ENCODE results near the gene SLC25A40. TPM values are rescaled to one million over a fixed set of nuclear protein-coding genes. Genes with fewer than 3 reads are reported as not detected.
"Not testable (repeated sequence)": the region's sequence is repeated elsewhere in the genome, so short reads cannot be mapped to it uniquely, and the experiment has no call there.

SLC25A40 gene, protein sequence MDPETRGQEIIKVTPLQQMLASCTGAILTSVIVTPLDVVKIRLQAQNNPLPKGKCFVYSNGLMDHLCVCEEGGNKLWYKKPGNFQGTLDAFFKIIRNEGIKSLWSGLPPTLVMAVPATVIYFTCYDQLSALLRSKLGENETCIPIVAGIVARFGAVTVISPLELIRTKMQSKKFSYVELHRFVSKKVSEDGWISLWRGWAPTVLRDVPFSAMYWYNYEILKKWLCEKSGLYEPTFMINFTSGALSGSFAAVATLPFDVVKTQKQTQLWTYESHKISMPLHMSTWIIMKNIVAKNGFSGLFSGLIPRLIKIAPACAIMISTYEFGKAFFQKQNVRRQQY
- total RNA-seq, result 4.0 TPM

DNA sequence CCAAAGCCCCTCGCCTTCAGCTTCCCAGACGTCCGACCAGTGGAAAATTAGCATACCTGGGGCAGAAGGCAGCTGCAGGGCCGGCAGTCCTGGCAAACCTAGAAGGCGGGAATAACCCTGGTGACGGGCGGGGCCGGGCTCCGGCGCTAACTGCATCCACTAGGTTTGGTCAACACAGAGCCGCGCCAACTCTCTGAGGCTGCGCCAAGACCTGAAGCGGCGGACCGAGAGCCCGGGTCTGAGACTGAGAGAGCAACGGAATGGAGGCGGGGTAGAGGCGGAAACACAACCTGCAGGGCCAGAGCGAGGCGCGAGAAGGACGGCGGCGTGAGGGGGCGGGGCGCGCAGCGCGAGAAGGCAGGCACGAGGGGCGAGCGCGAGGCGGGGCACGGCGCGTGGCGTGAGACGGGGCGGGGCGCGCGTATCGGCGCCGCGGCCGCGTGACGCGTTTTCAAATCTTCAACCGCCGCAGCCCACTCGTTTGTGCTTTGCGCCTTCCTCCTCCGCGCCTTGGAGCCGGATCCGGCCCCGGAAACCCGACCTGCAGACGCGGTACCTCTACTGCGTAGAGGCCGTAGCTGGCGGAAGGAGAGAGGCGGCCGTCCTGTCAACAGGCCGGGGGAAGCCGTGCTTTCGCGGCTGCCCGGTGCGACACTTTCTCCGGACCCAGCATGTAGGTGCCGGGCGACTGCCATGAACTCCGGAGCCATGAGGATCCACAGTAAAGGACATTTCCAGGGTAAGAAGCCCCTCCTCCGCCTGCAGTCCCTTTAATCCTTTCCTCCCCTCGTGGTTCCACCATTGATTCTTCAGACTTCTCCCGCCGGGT is at the start of gene SLC25A40, which contains the start of gene DBF4:
SLC25A40 (minus strand) TSS at position 321 of the 829 bp plus-strand sequence. CDS start 17,633 bp downstream, outside the sequence.
DBF4 (plus strand) TSS at position 454 of the 829 bp plus-strand sequence; CDS start at position 694, 240 bp downstream.
- intact Hi-C loops (cut with DNase I), result loop anchor here (2.0 to 10.0 kb wide), 8 partner anchors 59 to 941 kb away; partner anchors contain the start of genes ADAM22, CROT, DMTF1 and RUNDC3B
- TF ChIP-seq, protein P1, sequence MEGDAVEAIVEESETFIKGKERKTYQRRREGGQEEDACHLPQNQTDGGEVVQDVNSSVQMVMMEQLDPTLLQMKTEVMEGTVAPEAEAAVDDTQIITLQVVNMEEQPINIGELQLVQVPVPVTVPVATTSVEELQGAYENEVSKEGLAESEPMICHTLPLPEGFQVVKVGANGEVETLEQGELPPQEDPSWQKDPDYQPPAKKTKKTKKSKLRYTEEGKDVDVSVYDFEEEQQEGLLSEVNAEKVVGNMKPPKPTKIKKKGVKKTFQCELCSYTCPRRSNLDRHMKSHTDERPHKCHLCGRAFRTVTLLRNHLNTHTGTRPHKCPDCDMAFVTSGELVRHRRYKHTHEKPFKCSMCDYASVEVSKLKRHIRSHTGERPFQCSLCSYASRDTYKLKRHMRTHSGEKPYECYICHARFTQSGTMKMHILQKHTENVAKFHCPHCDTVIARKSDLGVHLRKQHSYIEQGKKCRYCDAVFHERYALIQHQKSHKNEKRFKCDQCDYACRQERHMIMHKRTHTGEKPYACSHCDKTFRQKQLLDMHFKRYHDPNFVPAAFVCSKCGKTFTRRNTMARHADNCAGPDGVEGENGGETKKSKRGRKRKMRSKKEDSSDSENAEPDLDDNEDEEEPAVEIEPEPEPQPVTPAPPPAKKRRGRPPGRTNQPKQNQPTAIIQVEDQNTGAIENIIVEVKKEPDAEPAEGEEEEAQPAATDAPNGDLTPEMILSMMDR (IDR thresholded peaks at IDR 0.05), result no peak
- Histone ChIP-seq H3K36me3 (no peaks in the 10 kb centered on the region), H3K4me1 (peaks cover 0 to 4% of the 10 kb centered on the region in 2 donors), H3K27me3 (no peaks in the 10 kb centered on the region), H3K27ac (peak within 1 kb of the TSS; percentile 90 to 91), H3K9me3 (peaks cover 0 to 6% of the 10 kb centered on the region in 2 donors), H3K4me3 (peak within 1 kb of the TSS; percentile 63 to 76)
- peak; percentile 78 to 96 for DNase-seq (ENCODE audit: low spot score in 2 of 2)

DNA sequence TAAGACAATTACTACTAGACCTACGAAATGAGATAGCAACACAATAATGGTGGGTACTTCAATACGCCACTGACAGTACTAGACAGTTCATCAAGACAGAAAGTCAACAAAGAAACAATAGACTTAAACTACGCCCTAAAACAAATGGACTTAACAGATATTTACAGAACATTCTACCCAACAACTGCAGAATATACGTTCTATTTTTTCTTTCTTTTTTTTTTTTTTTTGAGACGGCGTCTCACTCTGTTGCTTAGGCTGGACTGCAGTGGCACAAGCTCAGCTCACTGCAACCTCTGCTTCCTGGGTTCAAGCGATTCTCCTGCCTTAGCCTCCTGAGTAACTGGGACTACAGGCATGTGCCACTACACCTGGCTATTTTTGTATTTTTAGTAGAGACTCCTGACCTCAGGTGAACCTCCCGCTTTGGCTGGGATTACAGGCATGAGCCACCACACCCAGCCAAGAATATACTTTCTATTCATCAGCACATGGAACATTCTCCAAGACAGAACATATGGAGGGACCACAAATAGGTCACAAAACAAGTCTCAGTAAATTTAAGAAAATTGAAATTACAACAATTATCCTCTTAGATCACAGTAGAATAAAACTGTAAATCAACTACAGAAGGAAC is 46.7 kb upstream of the SLC25A40 start:
- intact Hi-C loops (cut with DNase I); H3K4me1 ChIP-seq; H3K27ac ChIP-seq; H3K9me3 ChIP-seq; H3K27me3 ChIP-seq; H3K36me3 ChIP-seq; DNase-seq (ENCODE audit: low spot score in 2 of 2); H3K4me3 ChIP-seq: not testable (repeated sequence)

DNA sequence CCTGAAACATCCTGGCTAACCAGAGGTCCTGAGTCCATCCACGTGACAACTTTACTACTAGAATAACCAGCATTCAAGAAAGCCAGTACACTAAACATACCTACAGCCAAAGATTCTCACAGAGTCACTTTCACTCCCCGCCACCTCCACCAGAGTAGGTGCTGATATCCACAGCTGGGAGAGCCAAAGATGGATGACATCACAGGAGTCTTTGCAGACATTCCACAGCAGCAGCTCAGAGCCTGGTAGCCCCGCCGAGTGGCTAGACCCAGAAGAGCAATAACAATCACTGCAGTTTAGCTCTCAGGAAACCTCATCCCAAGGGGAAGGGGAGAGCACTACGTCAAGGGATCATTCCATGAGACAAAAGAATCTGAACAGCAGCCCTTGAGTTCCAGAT is 44.4 kb upstream of the SLC25A40 start:
- Histone ChIP-seq H3K27ac (no peak overlapping the region), H3K4me3 (no peak overlapping the region), H3K36me3 (no peaks in the 10 kb centered on the region), H3K27me3 (no peaks in the 10 kb centered on the region), H3K4me1 (no peaks in the 10 kb centered on the region), H3K9me3 (no peaks in the 10 kb centered on the region)
- DNase-seq (ENCODE audit: low spot score in 2 of 2), result no peak
- TF ChIP-seq, protein P1 (IDR thresholded peaks at IDR 0.05), result no peak
- intact Hi-C loops (cut with DNase I), result no loop called here

DNA sequence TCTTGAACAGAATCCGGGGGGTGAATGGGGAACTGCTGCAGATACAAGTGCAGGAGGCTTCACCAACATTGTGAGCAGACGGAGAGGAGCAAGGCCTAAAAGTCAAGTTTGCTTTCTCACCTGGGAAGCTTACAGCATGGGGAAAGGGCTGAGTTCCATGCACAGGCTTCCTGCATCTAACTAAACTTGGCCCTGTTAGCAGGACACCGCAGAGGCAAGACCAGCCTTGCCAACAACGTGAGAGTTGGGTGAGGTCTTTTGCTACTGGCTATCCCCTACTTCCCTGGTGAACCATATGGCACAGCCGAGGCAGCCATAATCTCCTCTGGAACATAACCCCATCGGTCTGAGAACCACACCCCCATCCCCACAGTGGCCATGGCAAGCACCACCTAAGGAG is 43.7 kb upstream of the SLC25A40 start:
- H3K4me3 ChIP-seq, result no peak overlapping the region
- DNase-seq (ENCODE audit: low spot score in 2 of 2), result no peak
- no peaks in the 10 kb centered on the region for H3K36me3 ChIP-seq
- TF ChIP-seq, protein P1 (IDR thresholded peaks at IDR 0.05), result no peak
- H3K27ac ChIP-seq, result no peak overlapping the region
- H3K4me1 ChIP-seq, result no peaks in the 10 kb centered on the region
- H3K27me3 ChIP-seq, result no peaks in the 10 kb centered on the region
- no peaks in the 10 kb centered on the region for H3K9me3 ChIP-seq
- intact Hi-C loops (cut with DNase I), result no loop called here

DNA sequence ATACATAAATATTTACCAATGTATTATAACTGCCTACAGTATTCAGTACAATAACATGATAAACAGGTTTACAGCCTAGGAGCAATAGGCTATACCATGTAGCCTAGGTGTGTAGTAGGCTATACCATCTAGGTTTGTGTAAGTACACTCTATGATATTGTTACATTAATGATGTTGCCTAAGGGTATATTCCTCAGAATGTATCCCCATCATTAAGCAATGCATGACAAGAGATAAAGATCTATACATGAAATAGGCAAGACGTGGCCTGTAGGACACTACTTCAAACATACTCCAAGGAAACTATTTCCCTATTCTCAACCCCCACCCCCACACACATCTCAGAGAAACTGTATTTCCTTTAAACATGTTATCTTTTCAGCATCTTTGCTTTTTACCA is 42.6 kb upstream of the SLC25A40 start:
- no peaks in the 10 kb centered on the region for H3K36me3 ChIP-seq
- no peaks in the 10 kb centered on the region for H3K4me1 ChIP-seq
- no peak for DNase-seq (ENCODE audit: low spot score in 2 of 2)
- H3K27me3 ChIP-seq, result no peaks in the 10 kb centered on the region
- intact Hi-C loops (cut with DNase I), result no loop called here
- no peak overlapping the region for H3K4me3 ChIP-seq
- H3K27ac ChIP-seq, result no peak overlapping the region
- no peaks in the 10 kb centered on the region for H3K9me3 ChIP-seq
- TF ChIP-seq, protein P1 (IDR thresholded peaks at IDR 0.05), result no peak

Data from ascending aorta (tissue), 2 donors.